Measurements from ENCODE around the gene ZDHHC19. TPM values are rescaled to one million over a fixed set of nuclear protein-coding genes. Genes with fewer than 3 reads are reported as not detected.

ZDHHC19 gene
- total RNA-seq, 2 experiments from 2014 or later = not detected

GRCh38 chr3:196232882-196233251, 21.7 kb upstream of the ZDHHC19 start:
- CTCF ChIA-PET = no interaction called here
- no peaks in the 10 kb centered on the region for H3K9me3 ChIP-seq (ENCODE audit: control insufficient read depth in 1 of 2, insufficient read depth in 1 of 2, low read length in 2 of 2)
- no peak overlapping the region for H3K27ac Mint-ChIP-seq
- H3K9me3 Mint-ChIP-seq = no peaks in the 10 kb centered on the region
- no peak overlapping the region for H3K27ac ChIP-seq (ENCODE audit: low read depth in 1 of 2, low read length in 2 of 2)
- POLR2A ChIA-PET = no interaction called here
- H3K36me3 ChIP-seq (ENCODE audit: insufficient read depth, low read length) = peaks cover 9% of the 10 kb centered on the region
- H3K36me3 Mint-ChIP-seq (ENCODE audit: low read depth) = peaks cover 16% of the 10 kb centered on the region
- ATAC-seq (ENCODE audit: poor library complexity) (no peak), DNase-seq (no peak)
- no peaks in the 10 kb centered on the region for H3K27me3 Mint-ChIP-seq
- no peak for TF ChIP-seq CTCF (IDR thresholded peaks at IDR 0.05)
- no peak overlapping the region for H3K4me3 Mint-ChIP-seq
- no peaks in the 10 kb centered on the region for H3K4me1 Mint-ChIP-seq (ENCODE audit: low read depth)
- no peaks in the 10 kb centered on the region for H3K27me3 ChIP-seq (ENCODE audit: control insufficient read depth in 1 of 2, insufficient read depth in 2 of 2, low read length in 2 of 2)
- intact Hi-C loops (cut with DNase I, micrococcal nuclease) = no loop called here
- no peaks in the 10 kb centered on the region for H3K4me1 ChIP-seq (ENCODE audit: insufficient read depth, low read length)
- no peak overlapping the region for H3K4me3 ChIP-seq (ENCODE audit: low read length)

GRCh38 chr3:196232154-196232881, 21.1 kb upstream of the ZDHHC19 start:
- ATAC-seq (ENCODE audit: poor library complexity) = no peak
- H3K4me1 Mint-ChIP-seq (ENCODE audit: low read depth) = no peaks in the 10 kb centered on the region
- CTCF ChIA-PET = no interaction called here

GRCh38 chr3:196227629-196228493, 16.7 kb upstream of the ZDHHC19 start:
- Histone ChIP-seq H3K4me1 (ENCODE audit: insufficient read depth, low read length) (no peaks in the 10 kb centered on the region), H3K27me3 (ENCODE audit: control insufficient read depth in 1 of 2, insufficient read depth in 2 of 2, low read length in 2 of 2) (no peaks in the 10 kb centered on the region), H3K9me3 (ENCODE audit: control insufficient read depth in 1 of 2, insufficient read depth in 1 of 2, low read length in 2 of 2) (no peaks in the 10 kb centered on the region), H3K27ac (ENCODE audit: low read depth in 1 of 2, low read length in 2 of 2) (no peak overlapping the region), H3K36me3 (ENCODE audit: insufficient read depth, low read length) (no peaks in the 10 kb centered on the region), H3K4me3 (ENCODE audit: low read length) (no peak overlapping the region)
- no peak for DNase-seq
- H3K9me3 Mint-ChIP-seq = no peaks in the 10 kb centered on the region
- intact Hi-C loops (cut with DNase I, micrococcal nuclease) = no loop called here
- no peak overlapping the region for H3K4me3 Mint-ChIP-seq
- no peak overlapping the region for H3K27ac Mint-ChIP-seq
- no peaks in the 10 kb centered on the region for H3K4me1 Mint-ChIP-seq (ENCODE audit: low read depth)
- H3K27me3 Mint-ChIP-seq = peaks cover 4% of the 10 kb centered on the region
- POLR2A ChIA-PET = interaction anchor here (1.8 kb wide), 1 partner anchor 9 kb away, joined by 4 read pairs; no protein-coding TSS in a partner anchor
- no peak for ATAC-seq (ENCODE audit: poor library complexity)
- TF ChIP-seq CTCF (IDR thresholded peaks at IDR 0.05) = no peak
- H3K36me3 Mint-ChIP-seq (ENCODE audit: low read depth) = no peaks in the 10 kb centered on the region
- CTCF ChIA-PET = interaction anchor here (0.7 kb wide), 1 partner anchor 154 kb away, joined by 3 read pairs; no protein-coding TSS in a partner anchor

More at GRCh38 chr3:196232154-196232881, 21.1 kb upstream of the ZDHHC19 start:
- no peaks in the 10 kb centered on the region for H3K9me3 Mint-ChIP-seq
- peak in 1 of 14 experiments; percentile 25 for DNase-seq
- H3K36me3 Mint-ChIP-seq (ENCODE audit: low read depth) = peaks cover 12% of the 10 kb centered on the region
- H3K9me3 ChIP-seq (ENCODE audit: control insufficient read depth in 1 of 2, insufficient read depth in 1 of 2, low read length in 2 of 2) = no peaks in the 10 kb centered on the region
- no peaks in the 10 kb centered on the region for H3K4me1 ChIP-seq (ENCODE audit: insufficient read depth, low read length)
- TF ChIP-seq CTCF (IDR thresholded peaks at IDR 0.05) = no peak
- H3K4me3 Mint-ChIP-seq = no peak overlapping the region
- intact Hi-C loops (cut with DNase I, micrococcal nuclease) = no loop called here
- peaks cover 3% of the 10 kb centered on the region for H3K36me3 ChIP-seq (ENCODE audit: insufficient read depth, low read length)
- H3K27me3 Mint-ChIP-seq = no peaks in the 10 kb centered on the region
- no peak overlapping the region for H3K4me3 ChIP-seq (ENCODE audit: low read length)
- POLR2A ChIA-PET = no interaction called here
- H3K27me3 ChIP-seq (ENCODE audit: control insufficient read depth in 1 of 2, insufficient read depth in 2 of 2, low read length in 2 of 2) = no peaks in the 10 kb centered on the region
- H3K27ac ChIP-seq (ENCODE audit: low read depth in 1 of 2, low read length in 2 of 2) = no peak overlapping the region
- no peak overlapping the region for H3K27ac Mint-ChIP-seq

Measured in CD4-positive, alpha-beta T cell (primary cell).